ENCODE measurements around the gene NINL. TPM values are rescaled to one million over a fixed set of nuclear protein-coding genes. Genes with fewer than 3 reads are reported as not detected.

Gene NINL
- total and polyA plus RNA-seq, 5 donors, result 3.4 to 7.6 (median 6.1) TPM

GRCh38 chr20:25499855-25500434, 85.4 kb downstream of the NINL start:
- Histone ChIP-seq H3K27ac (ENCODE audit: low read length) (no peak overlapping the region), H3K4me3 (ENCODE audit: low read length) (no peak overlapping the region), H3K9me3 (ENCODE audit: control insufficient read depth, low read length) (no peaks in the 10 kb centered on the region), H3K4me1 (ENCODE audit: control insufficient read depth, insufficient read depth, low read length) (no peaks in the 10 kb centered on the region), H3K27me3 (ENCODE audit: control insufficient read depth, insufficient read depth) (no peaks in the 10 kb centered on the region)
- WGBS, result 95% methylated on average over 8 of the region's 8 CpGs
- ATAC-seq (no peak), DNase-seq (no peak)
- intact Hi-C loops (cut with DNase I), result no loop called here

- no peaks in the 10 kb centered on the region for H3K4me1 ChIP-seq (ENCODE audit: control insufficient read depth, insufficient read depth, low read length)
- ATAC-seq, result no peak
- H3K27ac ChIP-seq (ENCODE audit: low read length), result no peak overlapping the region
- WGBS, result 91% methylated on average over 13 of the region's 13 CpGs
- H3K4me3 ChIP-seq (ENCODE audit: low read length), result no peak overlapping the region
- intact Hi-C loops (cut with DNase I), result no loop called here
- H3K27me3 ChIP-seq (ENCODE audit: control insufficient read depth, insufficient read depth), result no peaks in the 10 kb centered on the region
- DNase-seq, result no peak
- no peaks in the 10 kb centered on the region for H3K9me3 ChIP-seq (ENCODE audit: control insufficient read depth, low read length)
Measured at GRCh38 chr20:25499031-25499430, 86.3 kb downstream of the NINL start.

GRCh38 chr20:25498280-25498606, 87.1 kb downstream of the NINL start:
- H3K4me1 ChIP-seq (ENCODE audit: control insufficient read depth, insufficient read depth, low read length), result no peaks in the 10 kb centered on the region
- DNase-seq (no peak), ATAC-seq (no peak)
- no peaks in the 10 kb centered on the region for H3K27me3 ChIP-seq (ENCODE audit: control insufficient read depth, insufficient read depth)
- intact Hi-C loops (cut with DNase I), result no loop called here
- H3K9me3 ChIP-seq (ENCODE audit: control insufficient read depth, low read length), result no peaks in the 10 kb centered on the region
- H3K4me3 ChIP-seq (ENCODE audit: low read length), result no peak overlapping the region
- H3K27ac ChIP-seq (ENCODE audit: low read length), result no peak overlapping the region
- WGBS, result 95% methylated on average over 6 of the region's 6 CpGs

GRCh38 chr20:25497586-25498279, 87.6 kb downstream of the NINL start:
- ATAC-seq, result no peak
- intact Hi-C loops (cut with DNase I), result no loop called here
- DNase-seq, result no peak
- no peaks in the 10 kb centered on the region for H3K4me1 ChIP-seq (ENCODE audit: control insufficient read depth, insufficient read depth, low read length)
- H3K27me3 ChIP-seq (ENCODE audit: control insufficient read depth, insufficient read depth), result no peaks in the 10 kb centered on the region
- no peak overlapping the region for H3K4me3 ChIP-seq (ENCODE audit: low read length)
- no peak overlapping the region for H3K27ac ChIP-seq (ENCODE audit: low read length)
- WGBS, result 87% methylated on average over 22 of the region's 22 CpGs
- H3K9me3 ChIP-seq (ENCODE audit: control insufficient read depth, low read length), result no peaks in the 10 kb centered on the region

- WGBS, result 88% methylated on average over 9 of the region's 9 CpGs
- ATAC-seq (no peak), DNase-seq (peak in 1 of 3 donors; percentile 30)
- Histone ChIP-seq H3K9me3 (ENCODE audit: control insufficient read depth, low read length) (no peaks in the 10 kb centered on the region), H3K27me3 (ENCODE audit: control insufficient read depth, insufficient read depth) (no peaks in the 10 kb centered on the region), H3K4me3 (ENCODE audit: low read length) (no peak overlapping the region), H3K27ac (ENCODE audit: low read length) (no peak overlapping the region), H3K4me1 (ENCODE audit: control insufficient read depth, insufficient read depth, low read length) (no peaks in the 10 kb centered on the region)
- intact Hi-C loops (cut with DNase I), result no loop called here
Measured at GRCh38 chr20:25496968-25497401, 88.3 kb downstream of the NINL start.

GRCh38 chr20:25496165-25496967, 89.0 kb downstream of the NINL start:
- intact Hi-C loops (cut with DNase I), result no loop called here
- 93% methylated on average over 14 of the region's 14 CpGs for WGBS
- Histone ChIP-seq H3K4me3 (ENCODE audit: low read length) (no peak overlapping the region), H3K27ac (ENCODE audit: low read length) (no peak overlapping the region), H3K4me1 (ENCODE audit: control insufficient read depth, insufficient read depth, low read length) (no peaks in the 10 kb centered on the region), H3K9me3 (ENCODE audit: control insufficient read depth, low read length) (no peaks in the 10 kb centered on the region), H3K27me3 (ENCODE audit: control insufficient read depth, insufficient read depth) (no peaks in the 10 kb centered on the region)
- no peak for ATAC-seq
- DNase-seq, result peak in 1 of 3 donors; percentile 9

- H3K9me3 ChIP-seq (ENCODE audit: control insufficient read depth, low read length), result no peaks in the 10 kb centered on the region
- intact Hi-C loops (cut with DNase I), result no loop called here
- ATAC-seq (no peak), DNase-seq (peak in 1 of 3 donors; percentile 57)
- no peaks in the 10 kb centered on the region for H3K27me3 ChIP-seq (ENCODE audit: control insufficient read depth, insufficient read depth)
- no peak overlapping the region for H3K4me3 ChIP-seq (ENCODE audit: low read length)
- H3K4me1 ChIP-seq (ENCODE audit: control insufficient read depth, insufficient read depth, low read length), result no peaks in the 10 kb centered on the region
- 83% methylated on average over 18 of the region's 18 CpGs for WGBS
- H3K27ac ChIP-seq (ENCODE audit: low read length), result no peak overlapping the region
Measured at GRCh38 chr20:25495189-25495824, 90.0 kb downstream of the NINL start.

GRCh38 chr20:25494506-25495188, 90.7 kb downstream of the NINL start:
- DNase-seq (peak in 1 of 3 donors; percentile 40), ATAC-seq (no peak)
- intact Hi-C loops (cut with DNase I), result no loop called here
- no peaks in the 10 kb centered on the region for H3K9me3 ChIP-seq (ENCODE audit: control insufficient read depth, low read length)
- 93% methylated on average over 17 of the region's 17 CpGs for WGBS
- no peak overlapping the region for H3K27ac ChIP-seq (ENCODE audit: low read length)
- no peaks in the 10 kb centered on the region for H3K4me1 ChIP-seq (ENCODE audit: control insufficient read depth, insufficient read depth, low read length)
- no peaks in the 10 kb centered on the region for H3K27me3 ChIP-seq (ENCODE audit: control insufficient read depth, insufficient read depth)
- no peak overlapping the region for H3K4me3 ChIP-seq (ENCODE audit: low read length)

GRCh38 chr20:25493748-25494505, 91.4 kb downstream of the NINL start:
- H3K27ac ChIP-seq (ENCODE audit: low read length), result no peak overlapping the region
- no peaks in the 10 kb centered on the region for H3K4me1 ChIP-seq (ENCODE audit: control insufficient read depth, insufficient read depth, low read length)
- no peaks in the 10 kb centered on the region for H3K9me3 ChIP-seq (ENCODE audit: control insufficient read depth, low read length)
- 96% methylated on average over 10 of the region's 10 CpGs for WGBS
- H3K4me3 ChIP-seq (ENCODE audit: low read length), result no peak overlapping the region
- intact Hi-C loops (cut with DNase I), result no loop called here
- DNase-seq (peak in 1 of 3 donors; percentile 25), ATAC-seq (no peak)
- no peaks in the 10 kb centered on the region for H3K27me3 ChIP-seq (ENCODE audit: control insufficient read depth, insufficient read depth)

- H3K27me3 ChIP-seq (ENCODE audit: control insufficient read depth, insufficient read depth), result no peaks in the 10 kb centered on the region
- no peak overlapping the region for H3K4me3 ChIP-seq (ENCODE audit: low read length)
- no peaks in the 10 kb centered on the region for H3K4me1 ChIP-seq (ENCODE audit: control insufficient read depth, insufficient read depth, low read length)
- H3K27ac ChIP-seq (ENCODE audit: low read length), result no peak overlapping the region
- H3K9me3 ChIP-seq (ENCODE audit: control insufficient read depth, low read length), result no peaks in the 10 kb centered on the region
- 92% methylated on average over 10 of the region's 10 CpGs for WGBS
- DNase-seq (peak in 1 of 3 donors; percentile 4), ATAC-seq (no peak)
- intact Hi-C loops (cut with DNase I), result no loop called here
Measured at GRCh38 chr20:25493137-25493536, 92.2 kb downstream of the NINL start.

Measured in right cardiac atrium (tissue), 5 donors.